ENCODE data around the gene ROCK2.

The ROCK2 gene

GRCh38 chr2:11132036-11132671 lies 212.3 kb downstream of the ROCK2 start:
- no peak overlapping the region for H3K4me3 ChIP-seq (IDR thresholded peaks at IDR 0.05; ENCODE audit: insufficient read depth, low read depth, low read length)
- no peaks in the 10 kb centered on the region for H3K79me2 ChIP-seq (ENCODE audit: insufficient read depth, low read depth)
- H4K20me1 ChIP-seq (ENCODE audit: insufficient read depth), result no peaks in the 10 kb centered on the region
- no peak overlapping the region for H3K27ac ChIP-seq
- no peak for TF ChIP-seq CTCF (conservative IDR thresholded peaks at IDR 0.05; ENCODE audit: low read depth, low read length)
- H3K4me1 ChIP-seq (ENCODE audit: low read depth, poor library complexity, severe bottlenecking), result peaks cover 39% of the 10 kb centered on the region
- no peaks in the 10 kb centered on the region for H3K36me3 ChIP-seq (ENCODE audit: insufficient read depth)
- no peak overlapping the region for H3K9ac ChIP-seq
- peak overlapping the region; percentile 98 for H2AFZ ChIP-seq (ENCODE audit: low read depth)
- H3K4me2 ChIP-seq, result peak overlapping the region; percentile 59
- no peaks in the 10 kb centered on the region for H3K27me3 ChIP-seq (ENCODE audit: insufficient read depth, low read depth)

DNA sequence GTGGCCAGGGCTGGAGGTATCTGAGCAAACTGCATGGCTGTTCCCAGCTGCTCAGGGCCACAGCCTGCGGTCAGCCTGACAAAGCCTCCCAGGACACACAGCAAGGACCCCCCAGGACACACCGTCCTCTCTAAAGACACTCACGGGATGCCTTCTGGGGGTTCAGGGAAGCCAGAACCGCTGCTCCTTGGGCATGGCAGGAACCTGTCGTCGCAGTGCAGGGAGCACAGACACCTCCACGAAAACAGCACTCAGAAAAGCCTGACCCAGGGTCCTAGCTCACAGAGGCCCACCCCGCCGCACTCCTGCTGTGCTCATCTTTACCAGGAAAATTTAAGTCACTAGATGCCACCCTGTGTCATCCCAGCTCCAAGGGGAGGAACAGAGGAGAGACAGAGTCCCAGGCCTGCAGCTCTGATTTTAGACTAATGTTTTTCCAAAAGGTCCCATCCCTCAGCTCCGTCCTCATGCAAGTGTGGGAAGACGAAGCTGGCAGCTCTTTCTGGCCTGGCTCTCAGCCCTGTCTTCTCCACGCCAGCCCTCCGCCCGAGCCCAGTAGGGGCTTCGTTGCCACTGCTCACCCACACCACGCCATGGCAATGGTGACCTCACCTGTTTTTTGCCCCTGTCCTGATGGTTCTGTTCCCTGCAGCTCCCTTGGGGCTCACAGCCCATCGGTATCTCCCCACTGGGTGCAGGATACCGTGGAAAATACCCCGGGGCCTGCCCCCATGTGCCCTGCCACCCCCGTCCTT lies 213.1 kb downstream of the ROCK2 start:
- Histone ChIP-seq H4K20me1 (ENCODE audit: insufficient read depth) (no peaks in the 10 kb centered on the region), H3K4me3 (IDR thresholded peaks at IDR 0.05; ENCODE audit: insufficient read depth, low read depth, low read length) (no peak overlapping the region), H3K79me2 (ENCODE audit: insufficient read depth, low read depth) (no peaks in the 10 kb centered on the region), H3K27ac (no peak overlapping the region), H3K36me3 (ENCODE audit: insufficient read depth) (no peaks in the 10 kb centered on the region), H3K4me2 (no peak overlapping the region; the same call in 1 of the 2 replicates), H2AFZ (ENCODE audit: low read depth) (no peak overlapping the region), H3K27me3 (ENCODE audit: insufficient read depth, low read depth) (no peaks in the 10 kb centered on the region), H3K9ac (no peak overlapping the region), H3K4me1 (ENCODE audit: low read depth, poor library complexity, severe bottlenecking) (peaks cover 39% of the 10 kb centered on the region)
- no peak for TF ChIP-seq CTCF (conservative IDR thresholded peaks at IDR 0.05; ENCODE audit: low read depth, low read length)

Measured in KMS-11 (cell line).